K562 (cell line): Measurements from ENCODE around the gene RNF187. TPM values are rescaled to one million over a fixed set of nuclear protein-coding genes. Genes with fewer than 3 reads are reported as not detected.

Experiments
- E2F3 ChIP-seq: fragments of 250-450 bp; sonication (Bioruptor Pico); IDR thresholded peaks from 2 replicates; pipeline ENCODE4 v1.4.0; 2020; ENCODE audit warnings: mild to moderate bottlenecking
- FOXP1 ChIP-seq: sonication (generic); formaldehyde crosslinking; IDR thresholded peaks from 2 replicates; pipeline ENCODE4 v1.8.0; 2022; ENCODE audit warnings: mild to moderate bottlenecking, missing genetic modification reagents
- HLTF ChIP-seq: fragments of 450-650 bp; IDR thresholded peaks from 2 replicates; pipeline ENCODE4 v1.6.1; 2016
- MCM7 ChIP-seq, 2 experiments: fragments of 450-650 bp; IDR thresholded peaks; 2 replicates each; pipeline ENCODE4 v1.6.1; 2016 to 2018
- MGA ChIP-seq: fragments of 450-650 bp; IDR thresholded peaks from 2 replicates; pipeline ENCODE4 v1.6.1; 2016; ENCODE audit warnings: mild to moderate bottlenecking, moderate library complexity
- NFE2L1 ChIP-seq: fragments of 450-650 bp; IDR thresholded peaks from 2 replicates; pipeline ENCODE4 v1.6.1; 2016; ENCODE audit warnings: missing genetic modification characterization, low read depth, mild to moderate bottlenecking, missing compliant biosample characterization, moderate library complexity, borderline replicate concordance
- SRSF1 ChIP-seq: fragments of 200-400 bp; formaldehyde crosslinking; IDR thresholded peaks from 2 replicates; pipeline ENCODE4 v1.6.1; 2017; ENCODE audit warnings: mild to moderate bottlenecking, low read depth, low read length, moderate library complexity
- ZNF384 ChIP-seq: IDR thresholded peaks from 2 replicates; pipeline ENCODE4 v1.6.1; 2012; ENCODE audit warnings: low read depth, low read length, improper control_type of control experiment
- polyA plus RNA-seq, 8 experiments: library from polyadenylated mRNA; depleted of rRNA in 4 of 8; stranded (reverse) in 5 of 8; unstranded in 3 of 8; fragments of >200 nt; fragmentation: Nextera tagmentation in 2 of 8; fragmentation: Illumina TruSeq in 1 of 8; extraction: Ambion mirVana in 2 of 8; extraction: Trizol in 1 of 8; gene quantifications; 2 replicates each; pipeline versions ENCODE4 v1.2.1 to v1.2.3, GENCODE V29; 2011 to 2014; ENCODE audit warnings: inconsistent platforms in 1 of 8, missing spikeins in 1 of 8
- total RNA-seq, 7 experiments: library from RNA; depleted of rRNA in 6 of 7; stranded (reverse); fragments of >200 nt in 6 of 7; fragmentation: Illumina TruSeq in 2 of 7; extraction: Trizol in 2 of 7; gene quantifications; 2 replicates each; pipeline versions ENCODE4 v1.2.1 to v1.2.3, GENCODE V29; 2011 to 2021; ENCODE audit warnings: low replicate concordance in 1 of 7
- TF ChIP-seq, protein P1 (sequence below): fragments of 250-450 bp; sonication (Bioruptor Pico); IDR thresholded peaks from 2 replicates; pipeline ENCODE4 v1.4.0; 2020

The RNF187 gene
- total and polyA plus RNA-seq, 9 of the 15 experiments (the other 6 are each of a cell fraction or from before 2014, with no cell fraction given), result 2.3 to 119 (median 41.9) TPM

DNA sequence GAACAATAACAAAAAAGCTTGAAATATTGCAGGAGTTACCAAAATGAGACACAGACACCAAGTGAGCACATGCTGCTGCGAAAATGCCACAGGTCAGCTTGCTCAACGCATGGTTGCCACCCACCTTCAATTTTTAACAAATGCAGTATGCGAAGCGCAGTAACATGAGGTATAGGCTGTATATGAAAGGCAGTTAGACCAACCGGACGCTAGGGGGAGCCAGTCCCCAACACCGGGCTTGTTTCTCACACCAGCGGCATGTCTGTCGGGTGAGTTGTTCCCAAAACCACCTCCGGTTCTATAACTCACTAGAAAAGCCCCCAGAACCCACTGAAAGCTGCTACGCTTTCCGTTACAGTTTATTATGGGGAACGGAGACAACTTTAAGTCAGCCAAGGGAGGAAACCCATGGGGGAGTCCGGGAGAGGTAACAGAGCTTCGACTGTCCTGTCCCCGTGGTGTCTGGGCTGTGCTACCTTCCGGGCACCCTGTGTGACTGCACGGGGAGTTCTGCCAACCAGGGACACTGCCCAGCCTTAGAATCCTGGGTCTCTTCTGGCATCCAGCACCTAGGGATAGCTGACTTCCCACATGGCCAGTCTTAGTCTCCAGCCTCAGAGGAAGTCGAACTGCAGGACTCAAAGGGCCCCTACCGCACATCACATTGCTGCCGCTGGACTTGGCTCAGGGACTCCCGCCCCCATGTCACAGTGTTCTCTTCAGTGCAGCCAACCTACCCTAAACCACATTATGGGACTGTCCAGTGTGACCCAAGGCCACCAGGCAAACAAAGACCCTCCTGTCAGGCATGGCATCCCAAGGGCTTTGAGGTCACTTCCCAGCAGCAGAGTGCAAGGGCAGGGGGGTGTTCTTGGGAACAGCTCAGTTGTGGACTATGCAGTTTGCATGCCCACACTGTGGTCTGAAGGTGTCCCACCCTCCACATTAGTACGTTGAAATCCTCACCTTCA is 14.0 kb downstream of the RNF187 start (continued):
- TF ChIP-seq, protein P1, sequence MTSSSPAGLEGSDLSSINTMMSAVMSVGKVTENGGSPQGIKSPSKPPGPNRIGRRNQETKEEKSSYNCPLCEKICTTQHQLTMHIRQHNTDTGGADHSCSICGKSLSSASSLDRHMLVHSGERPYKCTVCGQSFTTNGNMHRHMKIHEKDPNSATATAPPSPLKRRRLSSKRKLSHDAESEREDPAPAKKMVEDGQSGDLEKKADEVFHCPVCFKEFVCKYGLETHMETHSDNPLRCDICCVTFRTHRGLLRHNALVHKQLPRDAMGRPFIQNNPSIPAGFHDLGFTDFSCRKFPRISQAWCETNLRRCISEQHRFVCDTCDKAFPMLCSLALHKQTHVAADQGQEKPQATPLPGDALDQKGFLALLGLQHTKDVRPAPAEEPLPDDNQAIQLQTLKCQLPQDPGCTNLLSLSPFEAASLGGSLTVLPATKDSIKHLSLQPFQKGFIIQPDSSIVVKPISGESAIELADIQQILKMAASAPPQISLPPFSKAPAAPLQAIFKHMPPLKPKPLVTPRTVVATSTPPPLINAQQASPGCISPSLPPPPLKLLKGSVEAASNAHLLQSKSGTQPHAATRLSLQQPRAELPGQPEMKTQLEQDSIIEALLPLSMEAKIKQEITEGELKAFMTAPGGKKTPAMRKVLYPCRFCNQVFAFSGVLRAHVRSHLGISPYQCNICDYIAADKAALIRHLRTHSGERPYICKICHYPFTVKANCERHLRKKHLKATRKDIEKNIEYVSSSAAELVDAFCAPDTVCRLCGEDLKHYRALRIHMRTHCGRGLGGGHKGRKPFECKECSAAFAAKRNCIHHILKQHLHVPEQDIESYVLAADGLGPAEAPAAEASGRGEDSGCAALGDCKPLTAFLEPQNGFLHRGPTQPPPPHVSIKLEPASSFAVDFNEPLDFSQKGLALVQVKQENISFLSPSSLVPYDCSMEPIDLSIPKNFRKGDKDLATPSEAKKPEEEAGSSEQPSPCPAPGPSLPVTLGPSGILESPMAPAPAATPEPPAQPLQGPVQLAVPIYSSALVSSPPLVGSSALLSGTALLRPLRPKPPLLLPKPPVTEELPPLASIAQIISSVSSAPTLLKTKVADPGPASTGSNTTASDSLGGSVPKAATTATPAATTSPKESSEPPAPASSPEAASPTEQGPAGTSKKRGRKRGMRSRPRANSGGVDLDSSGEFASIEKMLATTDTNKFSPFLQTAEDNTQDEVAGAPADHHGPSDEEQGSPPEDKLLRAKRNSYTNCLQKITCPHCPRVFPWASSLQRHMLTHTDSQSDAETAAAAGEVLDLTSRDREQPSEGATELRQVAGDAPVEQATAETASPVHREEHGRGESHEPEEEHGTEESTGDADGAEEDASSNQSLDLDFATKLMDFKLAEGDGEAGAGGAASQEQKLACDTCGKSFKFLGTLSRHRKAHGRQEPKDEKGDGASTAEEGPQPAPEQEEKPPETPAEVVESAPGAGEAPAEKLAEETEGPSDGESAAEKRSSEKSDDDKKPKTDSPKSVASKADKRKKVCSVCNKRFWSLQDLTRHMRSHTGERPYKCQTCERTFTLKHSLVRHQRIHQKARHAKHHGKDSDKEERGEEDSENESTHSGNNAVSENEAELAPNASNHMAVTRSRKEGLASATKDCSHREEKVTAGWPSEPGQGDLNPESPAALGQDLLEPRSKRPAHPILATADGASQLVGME, result no peak
- no peak for TF ChIP-seq E2F3 (CRISPR knock-in tag)
- TF ChIP-seq MCM7 (IDR thresholded peaks at IDR 0.05), result no peak
- TF ChIP-seq HLTF, result no peak
- no peak for TF ChIP-seq FOXP1 (CRISPR knock-in tag)
- no peak for TF ChIP-seq NFE2L1 (tag)
- no peak for TF ChIP-seq ZNF384
- TF ChIP-seq SRSF1, result no peak
- peak; percentile 93 for TF ChIP-seq MGA
